ENCODE data around the gene FAM120A. TPM values are rescaled to one million over a fixed set of nuclear protein-coding genes. Genes with fewer than 3 reads are reported as not detected.

FAM120A gene
- total and polyA plus RNA-seq, 2 donors = 40.3 to 56.4 TPM

GRCh38 chr9:93560991-93561390, 109.5 kb downstream of the FAM120A start:
- WGBS = 73% methylated on average over 5 of the region's 5 CpGs
- H3K4me1 ChIP-seq (ENCODE audit: control insufficient read depth in 2 of 2, insufficient read depth in 2 of 2, low read length in 2 of 2) = no peaks in the 10 kb centered on the region
- no peak overlapping the region for H3K27ac ChIP-seq (ENCODE audit: low read depth in 1 of 2, low read length in 1 of 2)
- no peak for DNase-seq (ENCODE audit: low read depth in 6 of 9, low spot score in 9 of 9)
- H3K27me3 ChIP-seq (ENCODE audit: control insufficient read depth in 2 of 2, insufficient read depth in 1 of 2, low read length in 1 of 2) = no peaks in the 10 kb centered on the region
- no peak overlapping the region for H3K4me3 ChIP-seq (ENCODE audit: low read length in 2 of 2)
- H3K36me3 ChIP-seq (ENCODE audit: control insufficient read depth in 2 of 2, insufficient read depth in 2 of 2, low read length in 1 of 2) = peaks cover 48 to 66% of the 10 kb centered on the region in 2 donors
- no peaks in the 10 kb centered on the region for H3K9me3 ChIP-seq (ENCODE audit: control insufficient read depth in 2 of 2, insufficient read depth in 1 of 2, low read length in 1 of 2)

- H3K4me1 ChIP-seq (ENCODE audit: control insufficient read depth in 2 of 2, insufficient read depth in 2 of 2, low read length in 2 of 2) = peaks cover 2 to 5% of the 10 kb centered on the region in 2 donors
- WGBS = over 99% methylated on average over 2 of the region's 2 CpGs
- H3K9me3 ChIP-seq (ENCODE audit: control insufficient read depth in 2 of 2, insufficient read depth in 1 of 2, low read length in 1 of 2) = no peaks in the 10 kb centered on the region
- H3K36me3 ChIP-seq (ENCODE audit: control insufficient read depth in 2 of 2, insufficient read depth in 2 of 2, low read length in 1 of 2) = peaks cover 48 to 57% of the 10 kb centered on the region in 2 donors
- no peaks in the 10 kb centered on the region for H3K27me3 ChIP-seq (ENCODE audit: control insufficient read depth in 2 of 2, insufficient read depth in 1 of 2, low read length in 1 of 2)
- no peak overlapping the region for H3K27ac ChIP-seq (ENCODE audit: low read depth in 1 of 2, low read length in 1 of 2)
- DNase-seq (ENCODE audit: low read depth in 6 of 9, low spot score in 9 of 9) = no peak
- no peak overlapping the region for H3K4me3 ChIP-seq (ENCODE audit: low read length in 2 of 2)
Observed at GRCh38 chr9:93562157-93562556, 110.7 kb downstream of the FAM120A start.

GRCh38 chr9:93565089-93565488, 113.6 kb downstream of the FAM120A start:
- Histone ChIP-seq H3K9me3 (ENCODE audit: control insufficient read depth in 2 of 2, insufficient read depth in 1 of 2, low read length in 1 of 2) (no peaks in the 10 kb centered on the region), H3K4me3 (ENCODE audit: low read length in 2 of 2) (no peak overlapping the region), H3K36me3 (ENCODE audit: control insufficient read depth in 2 of 2, insufficient read depth in 2 of 2, low read length in 1 of 2) (peaks cover 25 to 34% of the 10 kb centered on the region in 2 donors), H3K27me3 (ENCODE audit: control insufficient read depth in 2 of 2, insufficient read depth in 1 of 2, low read length in 1 of 2) (no peaks in the 10 kb centered on the region), H3K4me1 (ENCODE audit: control insufficient read depth in 2 of 2, insufficient read depth in 2 of 2, low read length in 2 of 2) (peaks cover 3 to 12% of the 10 kb centered on the region in 2 donors), H3K27ac (ENCODE audit: low read depth in 1 of 2, low read length in 1 of 2) (no peak overlapping the region)
- WGBS = 98% methylated on average over 4 of the region's 4 CpGs
- no peak for DNase-seq (ENCODE audit: low read depth in 6 of 9, low spot score in 9 of 9)

- 4% methylated on average over 69 of the region's 69 CpGs for WGBS
- peaks cover 25 to 28% of the 10 kb centered on the region in 2 donors for H3K36me3 ChIP-seq (ENCODE audit: control insufficient read depth in 2 of 2, insufficient read depth in 2 of 2, low read length in 1 of 2)
- peaks cover 3 to 12% of the 10 kb centered on the region in 2 donors for H3K4me1 ChIP-seq (ENCODE audit: control insufficient read depth in 2 of 2, insufficient read depth in 2 of 2, low read length in 2 of 2)
- no peaks in the 10 kb centered on the region for H3K9me3 ChIP-seq (ENCODE audit: control insufficient read depth in 2 of 2, insufficient read depth in 1 of 2, low read length in 1 of 2)
- H3K27me3 ChIP-seq (ENCODE audit: control insufficient read depth in 2 of 2, insufficient read depth in 1 of 2, low read length in 1 of 2) = no peaks in the 10 kb centered on the region
- peak overlapping the region; percentile 95 to 98 for H3K27ac ChIP-seq (ENCODE audit: low read depth in 1 of 2, low read length in 1 of 2)
- peak; percentile 84 to 98 (median 96) for DNase-seq (ENCODE audit: low read depth in 6 of 9, low spot score in 9 of 9)
- peak overlapping the region; percentile 65 to 81 for H3K4me3 ChIP-seq (ENCODE audit: low read length in 2 of 2)
Observed at GRCh38 chr9:93566408-93567270, 115.2 kb downstream of the FAM120A start.

- DNase-seq (ENCODE audit: low read depth in 6 of 9, low spot score in 9 of 9) = peak in 3 of 9 donors; percentile 11 to 48 (median 26)
- WGBS = 78% methylated on average over 15 of the region's 15 CpGs
- H3K27me3 ChIP-seq (ENCODE audit: control insufficient read depth in 2 of 2, insufficient read depth in 1 of 2, low read length in 1 of 2) = no peaks in the 10 kb centered on the region
- peak overlapping the region; percentile 65 to 81 for H3K4me3 ChIP-seq (ENCODE audit: low read length in 2 of 2)
- peaks cover 4 to 13% of the 10 kb centered on the region in 2 donors for H3K4me1 ChIP-seq (ENCODE audit: control insufficient read depth in 2 of 2, insufficient read depth in 2 of 2, low read length in 2 of 2)
- H3K36me3 ChIP-seq (ENCODE audit: control insufficient read depth in 2 of 2, insufficient read depth in 2 of 2, low read length in 1 of 2) = peaks cover 18 to 20% of the 10 kb centered on the region in 2 donors
- H3K9me3 ChIP-seq (ENCODE audit: control insufficient read depth in 2 of 2, insufficient read depth in 1 of 2, low read length in 1 of 2) = no peaks in the 10 kb centered on the region
- H3K27ac ChIP-seq (ENCODE audit: low read depth in 1 of 2, low read length in 1 of 2) = peak overlapping the region; percentile 95 to 98
Observed at GRCh38 chr9:93567271-93567959, 115.9 kb downstream of the FAM120A start.

- DNase-seq (ENCODE audit: low read depth in 6 of 9, low spot score in 9 of 9) = no peak
- Histone ChIP-seq H3K27me3 (ENCODE audit: control insufficient read depth in 2 of 2, insufficient read depth in 1 of 2, low read length in 1 of 2) (no peaks in the 10 kb centered on the region), H3K4me3 (ENCODE audit: low read length in 2 of 2) (no peak overlapping the region), H3K36me3 (ENCODE audit: control insufficient read depth in 2 of 2, insufficient read depth in 2 of 2, low read length in 1 of 2) (peaks cover 11 to 12% of the 10 kb centered on the region in 2 donors), H3K9me3 (ENCODE audit: control insufficient read depth in 2 of 2, insufficient read depth in 1 of 2, low read length in 1 of 2) (no peaks in the 10 kb centered on the region), H3K27ac (ENCODE audit: low read depth in 1 of 2, low read length in 1 of 2) (no peak overlapping the region), H3K4me1 (ENCODE audit: control insufficient read depth in 2 of 2, insufficient read depth in 2 of 2, low read length in 2 of 2) (peaks cover 9 to 21% of the 10 kb centered on the region in 2 donors)
- WGBS = 98% methylated on average over 5 of the region's 5 CpGs
Observed at GRCh38 chr9:93568169-93568568, 116.7 kb downstream of the FAM120A start.

- Histone ChIP-seq H3K36me3 (ENCODE audit: control insufficient read depth in 2 of 2, insufficient read depth in 2 of 2, low read length in 1 of 2) (no peaks in the 10 kb centered on the region), H3K27ac (ENCODE audit: low read depth in 1 of 2, low read length in 1 of 2) (no peak overlapping the region)
- 22% methylated on average over 1 of the region's 1 CpG for WGBS
Observed at GRCh38 chr9:93569621-93570174, 118.2 kb downstream of the FAM120A start.

GRCh38 chr9:93572221-93572620, 120.7 kb downstream of the FAM120A start:
- H3K9me3 ChIP-seq (ENCODE audit: control insufficient read depth in 2 of 2, insufficient read depth in 1 of 2, low read length in 1 of 2) = no peaks in the 10 kb centered on the region
- DNase-seq (ENCODE audit: low read depth in 6 of 9, low spot score in 9 of 9) = no peak
- H3K27ac ChIP-seq (ENCODE audit: low read depth in 1 of 2, low read length in 1 of 2) = no peak overlapping the region
- H3K27me3 ChIP-seq (ENCODE audit: control insufficient read depth in 2 of 2, insufficient read depth in 1 of 2, low read length in 1 of 2) = no peaks in the 10 kb centered on the region
- WGBS = 97% methylated on average over 2 of the region's 2 CpGs
- H3K4me1 ChIP-seq (ENCODE audit: control insufficient read depth in 2 of 2, insufficient read depth in 2 of 2, low read length in 2 of 2) = peaks cover 18 to 35% of the 10 kb centered on the region in 2 donors
- no peaks in the 10 kb centered on the region for H3K36me3 ChIP-seq (ENCODE audit: control insufficient read depth in 2 of 2, insufficient read depth in 2 of 2, low read length in 1 of 2)
- H3K4me3 ChIP-seq (ENCODE audit: low read length in 2 of 2) = no peak overlapping the region

More at GRCh38 chr9:93569621-93570174, 118.2 kb downstream of the FAM120A start:
- H3K9me3 ChIP-seq (ENCODE audit: control insufficient read depth in 2 of 2, insufficient read depth in 1 of 2, low read length in 1 of 2) = no peaks in the 10 kb centered on the region
- no peak for DNase-seq (ENCODE audit: low read depth in 6 of 9, low spot score in 9 of 9)
- H3K4me1 ChIP-seq (ENCODE audit: control insufficient read depth in 2 of 2, insufficient read depth in 2 of 2, low read length in 2 of 2) = peaks cover 13 to 30% of the 10 kb centered on the region in 2 donors
- no peaks in the 10 kb centered on the region for H3K27me3 ChIP-seq (ENCODE audit: control insufficient read depth in 2 of 2, insufficient read depth in 1 of 2, low read length in 1 of 2)
- H3K4me3 ChIP-seq (ENCODE audit: low read length in 2 of 2) = no peak overlapping the region

Data from thymus (tissue), 11 donors.